ENCODE results near the gene GDF10.

- no peak for TF ChIP-seq POLR2AphosphoS5 (IDR thresholded peaks at IDR 0.05; ENCODE audit: insufficient read depth in 1 of 2, low read depth in 1 of 2)
- no peak for TF ChIP-seq CTCF (IDR thresholded peaks at IDR 0.05)
- TF ChIP-seq POLR2A (IDR thresholded peaks at IDR 0.05) = no peak
These were observed 11.0 kb upstream of the GDF10 start for GRCh38 chr10:47288916-47289495.

Data from vagina (tissue), 2 donors.